ENCODE data around the gene DPH7.
"Not testable (repeated sequence)": the region's sequence is repeated elsewhere in the genome, so short reads cannot be mapped to it uniquely, and the experiment has no call there.

DPH7 gene

DNA sequence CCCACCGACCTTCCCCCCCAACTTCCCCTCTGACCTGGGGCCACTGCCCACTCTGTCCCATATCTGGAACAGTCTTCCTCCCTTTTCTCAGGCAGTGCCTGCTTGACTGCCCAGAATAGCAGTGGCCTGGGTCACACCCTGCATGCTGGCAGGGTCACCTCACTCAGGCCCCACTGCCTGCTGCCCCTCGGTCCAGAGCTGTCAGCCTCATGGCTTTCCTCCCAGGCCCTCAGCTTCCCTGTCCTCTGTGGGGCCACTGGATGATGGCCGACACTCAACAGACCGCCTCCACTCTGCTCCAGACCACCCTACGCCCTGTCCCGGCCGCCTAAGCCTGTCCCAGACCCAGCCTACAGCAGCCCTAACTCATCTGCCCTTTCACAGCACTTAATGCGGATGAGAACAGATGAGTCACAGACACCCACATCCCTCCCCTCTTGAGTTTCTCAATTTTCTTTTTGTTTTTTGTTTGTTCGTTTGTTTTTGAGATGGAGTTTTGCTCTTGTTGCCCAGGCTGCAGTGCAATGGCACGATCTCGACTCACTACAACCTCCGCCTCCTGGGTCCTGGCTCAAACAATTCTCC lies 34.5 kb downstream of the DPH7 start:
- DNase-seq = no peak

DNA sequence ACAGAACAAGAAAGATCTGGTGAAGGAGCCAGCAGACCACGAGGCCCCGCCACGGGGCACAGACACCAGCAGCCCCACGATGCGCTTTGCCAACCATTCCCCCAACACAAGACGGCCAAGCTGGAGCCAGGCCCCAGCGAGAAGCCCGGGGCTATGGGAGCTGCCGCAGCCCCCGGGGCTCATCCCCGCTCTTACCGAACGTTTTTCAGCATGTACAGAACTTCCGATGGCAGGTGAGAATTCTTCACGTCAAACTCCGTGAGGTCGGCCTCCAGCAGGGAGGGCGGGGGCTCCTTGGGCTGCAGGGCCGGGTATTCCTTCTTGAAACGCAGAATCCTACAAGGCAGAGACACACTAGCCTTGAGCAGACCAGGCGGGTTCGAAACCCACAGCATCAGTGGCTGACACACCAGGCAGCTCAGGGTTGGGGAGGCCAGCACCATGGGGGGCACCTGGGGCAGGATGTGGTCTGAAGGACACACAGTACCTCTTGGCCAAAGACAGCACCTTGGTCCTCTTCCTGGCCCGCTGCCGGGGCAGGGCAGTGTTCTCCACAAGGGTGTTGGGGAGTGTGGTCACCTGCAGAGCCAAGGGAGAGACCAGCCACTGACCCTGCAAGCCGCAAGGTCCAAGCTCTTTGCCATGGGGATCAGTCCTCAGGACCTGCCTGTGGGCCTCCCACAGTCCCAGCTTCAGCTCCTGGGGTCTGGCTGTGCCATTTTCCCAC lies 35.3 kb downstream of the DPH7 start:
- DNase-seq = no peak

DNA sequence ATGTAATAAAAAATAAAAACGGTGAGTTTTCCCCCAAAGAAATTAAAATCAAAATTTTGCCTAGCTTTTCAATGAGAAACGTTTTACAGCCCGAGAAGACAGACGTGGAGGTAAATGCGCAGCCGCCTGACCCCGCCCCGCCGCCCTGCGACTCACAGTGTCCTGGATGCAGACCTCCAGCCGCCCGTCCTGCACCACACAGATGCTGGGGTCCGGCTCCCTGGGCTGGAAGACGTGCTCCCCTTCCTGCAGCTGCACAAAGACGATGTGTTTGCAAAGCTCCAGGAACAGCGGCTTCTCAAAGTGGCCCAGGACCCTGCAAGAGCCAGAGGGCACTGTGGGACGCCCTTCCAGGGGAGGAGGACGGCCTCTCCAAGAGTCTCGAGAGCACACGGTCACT lies 36.2 kb downstream of the DPH7 start:
- DNase-seq = no peak

DNA sequence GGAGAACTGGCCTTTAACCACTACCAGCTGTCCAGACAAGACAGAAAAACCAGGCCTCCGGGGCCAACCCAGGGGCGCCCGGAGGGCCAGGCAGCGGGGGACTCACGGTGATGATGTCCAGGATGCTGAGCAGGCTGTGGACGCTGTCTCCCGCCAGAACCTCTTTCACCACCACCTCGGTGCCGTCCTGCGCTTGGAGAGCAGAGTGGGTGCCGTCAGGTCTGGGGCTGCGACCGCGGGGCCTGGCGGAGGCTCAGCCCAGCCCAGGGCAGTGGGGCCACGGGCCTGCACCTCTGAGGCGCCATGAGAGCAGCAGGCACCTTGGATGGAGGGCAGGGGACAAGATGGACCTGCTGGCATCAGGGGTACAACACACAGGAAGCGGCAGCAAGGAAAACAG lies 38.2 kb downstream of the DPH7 start:
- DNase-seq = no peak

DNA sequence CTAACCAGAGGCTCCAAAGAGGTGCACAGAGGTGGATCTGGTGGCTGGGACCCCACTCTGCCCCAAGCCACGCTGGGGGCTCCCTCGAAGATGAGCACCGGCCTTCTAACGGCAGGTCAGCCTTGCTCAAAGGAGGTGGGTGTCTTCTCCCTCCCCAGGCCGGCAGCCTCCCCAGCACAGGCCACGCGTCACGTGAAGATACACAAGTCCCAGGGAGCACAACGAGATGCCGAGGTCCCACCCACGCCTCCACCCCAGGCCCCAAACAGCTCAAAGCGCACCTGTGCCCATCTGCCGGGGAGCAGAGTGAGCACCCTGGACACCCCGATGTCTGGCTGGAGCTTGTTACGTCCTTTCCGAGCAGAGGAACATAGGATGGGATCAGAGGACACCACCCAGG lies 40.7 kb downstream of the DPH7 start:
- no peak for DNase-seq

DNA sequence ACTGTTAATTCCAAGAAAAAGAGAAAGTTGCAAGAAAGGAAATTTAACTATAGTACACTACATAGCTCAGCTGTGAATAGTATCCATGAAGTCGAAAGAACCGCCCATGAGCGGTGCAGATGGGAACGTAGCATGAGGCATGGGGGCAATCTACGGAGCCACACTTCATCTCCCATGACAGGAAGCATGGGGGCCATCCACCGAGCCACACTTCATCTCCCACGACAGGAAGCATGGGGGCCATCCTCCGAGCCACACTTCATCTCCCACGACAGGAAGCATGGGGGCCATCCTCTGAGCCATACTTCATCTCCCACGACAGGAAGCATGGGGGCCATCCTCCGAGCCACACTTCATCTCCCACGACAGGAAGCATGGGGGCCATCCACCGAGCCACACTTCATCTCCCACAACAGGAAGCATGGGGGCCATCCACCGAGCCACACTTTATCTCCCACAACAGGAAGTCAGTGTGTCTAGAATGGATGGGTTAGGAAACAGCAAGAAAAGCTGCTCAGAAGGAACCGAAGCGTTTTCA lies 42.1 kb downstream of the DPH7 start:
- DNase-seq = not testable (repeated sequence)

DNA sequence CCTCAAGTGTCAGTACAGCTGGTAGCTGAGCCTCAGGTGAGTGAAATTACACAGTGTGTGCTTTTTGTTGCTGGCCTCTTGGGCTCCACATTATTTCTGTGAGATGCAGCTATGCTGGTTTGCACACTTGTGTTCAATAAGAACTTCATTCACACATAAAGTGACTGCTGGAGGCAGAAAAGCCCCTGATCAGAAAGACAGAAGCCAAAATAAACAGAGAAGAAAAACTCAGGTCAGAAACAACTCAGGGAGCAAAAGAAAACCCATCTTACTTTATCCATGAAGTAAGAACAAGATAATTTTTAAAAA lies 43.7 kb downstream of the DPH7 start:
- DNase-seq = no peak

DNA sequence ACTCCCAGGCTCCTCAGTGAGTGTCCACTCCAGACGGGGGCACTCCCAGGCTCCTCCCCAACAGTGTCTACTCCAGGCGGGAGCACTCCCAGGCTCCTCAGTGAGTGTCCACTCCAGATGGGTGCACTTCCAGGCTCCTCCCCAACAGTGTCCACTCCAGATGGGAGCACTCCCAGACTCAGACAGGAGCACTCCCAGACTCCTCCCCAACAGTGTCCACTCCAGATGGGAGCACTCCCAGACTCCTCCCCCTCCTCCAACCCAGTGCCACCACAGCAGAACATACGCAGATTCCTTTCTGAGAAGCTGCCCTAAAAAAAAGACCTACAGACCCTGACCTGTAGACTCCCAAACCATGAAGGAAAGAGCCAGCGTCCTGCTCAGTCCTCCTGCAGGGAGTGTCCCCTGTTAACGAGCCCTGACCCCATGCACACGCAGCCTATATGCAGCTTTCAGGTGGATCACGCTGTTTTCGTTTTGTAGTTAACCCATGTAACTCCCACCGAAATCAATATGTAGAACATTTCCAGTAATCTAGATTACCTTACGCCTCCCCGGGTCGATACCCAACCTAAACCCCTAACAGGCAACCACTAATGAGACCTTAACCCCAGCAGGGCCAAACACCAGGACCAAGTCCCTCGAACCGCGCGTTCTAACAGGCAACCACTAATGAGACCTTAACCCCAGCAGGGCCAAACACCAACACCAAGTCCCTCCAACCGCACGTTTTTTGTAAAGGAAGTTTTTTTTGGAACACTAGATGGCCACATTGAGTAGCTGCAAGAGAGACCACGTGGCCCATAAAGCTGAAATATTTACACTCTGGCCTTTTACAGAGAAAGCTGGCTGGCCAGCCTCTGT lies 44.2 kb downstream of the DPH7 start:
- no peak for DNase-seq

DNA sequence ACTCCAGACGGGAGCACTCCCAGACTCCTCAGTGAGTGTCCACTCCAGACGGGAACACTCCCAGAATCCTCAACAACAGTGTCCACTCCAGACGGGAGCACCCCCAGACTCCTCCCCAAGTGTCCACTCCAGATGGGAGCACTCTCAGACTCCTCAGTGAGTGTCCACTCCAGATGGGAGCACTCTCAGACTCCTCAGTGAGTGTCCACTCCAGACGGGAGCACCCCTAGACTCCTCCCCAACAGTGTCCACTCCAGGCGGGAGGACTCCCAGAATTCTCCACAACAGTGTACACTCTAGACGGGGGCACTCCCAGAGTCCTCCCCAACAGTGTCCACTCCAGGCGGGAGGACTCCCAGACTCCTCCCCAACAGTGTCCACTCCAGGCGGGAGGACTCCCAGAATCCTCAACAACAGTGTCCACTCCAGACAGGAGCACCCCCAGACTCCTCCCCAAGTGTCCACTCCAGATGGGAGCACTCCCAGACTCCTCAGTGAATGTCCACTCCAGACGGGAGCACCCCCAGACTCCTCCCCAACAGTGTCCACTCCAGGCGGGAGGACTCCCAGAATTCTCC lies 45.7 kb downstream of the DPH7 start:
- not testable (repeated sequence) for DNase-seq

DNA sequence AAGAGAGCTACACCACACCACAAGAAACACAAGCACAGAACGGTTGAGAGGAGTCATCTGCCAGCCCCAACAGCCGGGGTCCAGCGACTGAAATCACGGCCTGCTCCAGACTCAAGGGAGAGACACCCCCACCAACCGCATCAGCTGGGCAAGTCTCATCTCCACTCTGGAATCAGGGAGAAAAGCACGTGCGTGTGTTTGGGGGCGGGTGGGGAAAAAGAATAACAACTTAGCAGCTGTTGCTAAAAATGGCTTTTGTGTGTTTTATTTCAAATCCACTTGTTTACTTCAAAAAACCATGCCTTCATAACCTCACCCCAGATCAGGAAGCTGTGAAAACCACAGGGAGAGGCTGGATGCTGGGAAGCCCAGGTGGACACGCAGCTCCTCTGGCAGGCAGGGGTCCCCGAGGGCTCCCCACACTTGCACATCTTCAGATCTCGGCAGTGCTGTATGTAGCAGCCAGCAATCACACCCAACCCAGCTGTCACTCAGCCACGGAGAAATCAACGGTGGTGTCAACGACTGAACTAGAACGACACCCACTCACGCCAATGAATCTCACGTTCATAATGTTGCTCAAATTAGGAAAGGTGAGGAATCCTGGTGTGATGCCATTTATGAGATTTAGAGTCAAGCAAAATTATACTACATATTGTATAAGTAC lies 47.5 kb downstream of the DPH7 start:
- no peak for DNase-seq

DNA sequence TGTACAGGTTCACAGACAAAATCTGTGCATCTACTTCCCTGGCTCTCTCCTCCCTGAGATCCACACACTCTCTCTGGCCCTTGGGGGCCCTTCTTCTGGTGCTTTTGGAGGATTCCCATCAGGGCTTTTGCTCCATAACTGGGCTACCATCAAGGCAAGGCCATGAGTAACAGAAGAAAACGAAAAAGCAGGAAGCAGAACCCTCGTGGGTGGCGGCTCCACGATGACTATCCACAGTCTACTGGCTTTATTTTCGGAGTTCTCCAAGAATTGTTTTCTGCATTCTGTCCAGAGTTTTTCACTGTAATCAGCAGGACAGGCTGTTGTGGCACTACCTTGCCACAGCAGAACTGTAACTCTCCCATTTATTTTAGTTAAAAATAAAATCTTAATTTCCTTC lies 48.4 kb downstream of the DPH7 start:
- no peak for DNase-seq

DNA sequence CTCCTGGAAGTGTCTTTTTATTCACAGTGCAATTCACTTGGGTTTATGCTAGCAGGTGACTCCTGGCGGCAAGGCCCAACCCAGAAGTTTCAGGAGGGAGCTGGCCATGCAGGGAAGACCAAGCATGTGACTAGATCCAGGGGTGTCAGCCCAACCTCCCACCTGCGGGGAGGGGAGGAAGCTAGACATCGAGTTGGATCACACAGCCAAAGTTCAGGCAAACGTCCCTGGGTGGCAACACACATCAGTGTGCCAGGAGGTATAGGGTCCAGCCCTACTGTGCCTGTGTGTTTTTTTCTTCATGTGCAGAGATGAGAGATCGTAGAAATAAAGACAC lies 53.8 kb downstream of the DPH7 start:
- no peak for DNase-seq

DNA sequence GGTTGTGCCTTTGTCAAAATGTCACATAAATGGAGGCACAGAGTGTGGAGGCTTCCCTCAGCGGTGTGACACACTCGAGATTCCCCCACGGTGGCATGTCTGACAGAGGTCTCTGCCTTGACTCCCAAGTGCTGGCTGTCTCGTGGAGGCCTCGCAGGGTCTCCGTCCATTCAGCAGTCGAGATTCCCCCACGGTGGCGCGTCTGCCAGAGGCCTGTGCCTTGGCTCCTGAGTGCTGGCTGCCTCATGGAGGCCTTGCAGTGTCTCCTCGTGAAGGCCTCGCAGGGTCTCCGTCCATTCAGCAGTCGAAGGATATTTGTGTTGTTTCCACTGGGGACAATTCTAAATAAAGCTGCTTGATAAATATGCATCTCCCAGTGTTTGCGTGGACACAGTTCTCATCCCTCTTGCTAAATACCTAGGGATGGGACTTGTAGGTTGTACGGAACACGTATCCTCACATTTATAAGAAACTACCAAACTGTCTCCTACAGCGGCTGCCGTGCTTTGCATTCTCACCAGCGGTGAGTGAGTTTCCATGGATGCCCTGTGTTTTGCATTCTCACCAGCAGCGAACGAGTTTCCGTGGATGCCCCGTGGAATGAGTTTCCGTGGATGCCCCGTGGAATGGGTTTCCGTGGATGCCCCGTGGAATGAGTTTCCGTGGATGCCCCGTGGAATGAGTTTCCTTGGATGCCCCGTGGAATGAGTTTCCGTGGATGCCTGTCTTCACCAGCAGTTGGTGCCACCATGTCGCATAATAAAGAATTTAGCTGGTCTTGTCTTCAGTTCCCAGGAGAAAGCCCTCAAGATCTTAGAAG lies 54.4 kb downstream of the DPH7 start:
- DNase-seq = no peak

DNA sequence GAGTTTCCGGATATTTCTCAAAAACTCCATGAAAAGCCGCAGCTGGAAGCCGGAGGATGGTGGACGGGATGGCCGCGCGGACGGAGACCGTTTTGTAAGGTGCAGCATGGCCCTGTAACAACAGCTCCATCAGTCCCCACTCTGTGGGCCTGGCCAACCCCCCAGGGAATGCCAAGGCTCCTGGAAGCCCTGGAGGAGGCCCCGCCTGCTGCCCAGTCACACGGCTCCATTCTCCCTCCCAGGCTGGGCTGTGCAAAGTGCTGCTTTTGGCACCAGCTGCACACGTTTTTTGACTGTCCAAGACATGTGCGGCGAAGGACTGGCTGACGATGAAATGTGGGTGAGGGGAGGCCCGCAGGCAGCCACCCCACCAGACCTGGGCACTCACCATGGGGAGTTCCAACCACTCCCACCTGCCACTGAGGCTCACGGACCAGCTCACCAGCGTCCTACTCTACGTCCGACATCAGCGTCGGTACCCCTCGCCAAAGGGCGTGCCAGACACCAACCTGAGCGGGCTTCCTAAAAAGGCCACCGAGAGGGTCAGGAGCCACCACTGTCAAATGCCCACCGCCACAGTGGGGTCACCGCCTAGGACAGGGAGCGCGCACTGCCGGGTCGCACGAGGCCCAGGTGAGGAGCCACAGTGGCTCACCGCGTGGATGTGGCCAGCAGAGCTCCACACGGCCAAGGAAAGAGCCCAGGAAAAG lies 55.8 kb downstream of the DPH7 start:
- DNase-seq = no peak

DNA sequence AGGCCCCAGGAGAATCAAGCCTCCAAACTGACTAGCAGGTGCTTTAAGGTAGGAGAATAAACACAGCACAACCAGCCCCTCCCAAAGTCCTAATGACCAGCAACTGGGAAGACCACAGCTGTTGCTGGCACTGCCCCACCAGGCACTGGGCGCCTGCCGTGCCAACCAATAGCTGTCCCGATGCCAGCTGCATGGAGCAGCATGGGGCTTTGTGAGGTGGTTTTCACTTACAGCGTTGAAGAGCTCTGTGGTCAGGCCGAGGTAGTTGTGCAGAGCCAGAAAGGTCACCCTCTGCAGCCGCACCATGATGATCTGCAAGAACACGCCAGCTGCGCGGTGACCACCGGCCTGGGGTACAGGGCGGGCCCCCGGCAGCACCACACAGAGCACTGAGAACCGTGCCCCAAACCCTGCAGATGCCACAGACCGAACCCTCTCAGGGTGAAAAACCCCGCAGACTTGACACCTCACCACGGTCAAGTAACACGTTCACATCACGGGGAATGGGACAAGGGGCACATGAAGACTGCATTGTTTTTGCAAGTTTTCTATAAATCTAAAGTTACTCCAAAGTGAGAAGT lies 57.2 kb downstream of the DPH7 start:
- DNase-seq = no peak

DNA sequence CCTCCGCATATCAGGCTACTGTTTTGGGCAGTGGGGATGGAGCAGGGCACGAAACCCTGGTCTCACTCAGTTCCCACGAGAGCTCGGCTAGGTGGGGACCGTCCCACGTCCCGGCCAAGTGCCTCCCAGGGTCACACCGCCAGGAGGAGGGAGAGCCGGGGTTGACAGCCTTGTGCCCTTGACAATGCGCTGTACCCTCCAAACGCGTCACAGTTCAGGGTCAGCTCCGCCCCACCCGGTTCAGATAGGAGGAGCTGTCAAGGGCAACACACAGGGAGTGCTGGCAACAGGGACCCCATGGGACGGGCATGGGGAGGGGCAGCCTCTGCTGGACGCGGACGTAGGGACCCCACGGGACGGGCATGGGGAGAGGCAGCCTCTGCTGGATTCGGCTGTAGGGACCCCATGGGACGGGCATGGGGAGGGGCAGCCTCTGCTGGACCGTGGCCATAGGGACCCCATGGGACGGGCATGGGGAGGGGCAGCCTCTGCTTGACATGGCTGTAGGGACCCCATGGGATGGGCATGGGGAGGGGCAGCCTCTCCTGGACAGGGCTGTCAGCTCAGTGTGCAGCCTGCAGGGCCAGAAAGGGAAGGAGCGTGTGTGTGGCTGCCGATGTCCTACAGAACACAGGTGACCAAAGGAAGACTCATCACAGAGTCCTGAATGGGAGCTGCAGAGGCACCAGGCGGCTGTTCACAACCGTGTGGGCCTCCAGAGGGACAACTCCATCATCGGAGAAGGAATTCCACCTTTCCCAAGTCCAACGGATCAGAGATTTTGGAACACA lies 57.9 kb downstream of the DPH7 start:
- no peak for DNase-seq

DNA sequence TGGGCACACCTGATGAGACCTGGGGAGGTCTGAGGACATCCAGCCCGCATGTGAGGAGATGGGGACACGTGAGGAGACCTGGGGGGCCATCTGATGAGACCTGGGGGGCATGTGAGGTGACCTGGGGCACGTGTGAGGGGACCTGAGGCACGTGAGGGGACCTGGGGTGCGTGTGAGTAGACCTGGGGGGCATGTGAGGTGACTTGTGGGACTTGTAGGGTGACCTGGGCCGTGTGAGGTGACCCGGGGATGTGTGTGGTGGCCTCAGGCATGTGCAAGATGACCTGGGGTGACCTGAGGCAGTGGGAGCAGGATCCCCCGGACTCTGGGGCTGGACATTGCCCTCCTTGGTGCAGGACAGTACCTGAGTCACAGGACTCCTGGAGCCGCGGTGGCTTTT lies 59.2 kb downstream of the DPH7 start:
- no peak for DNase-seq

DNA sequence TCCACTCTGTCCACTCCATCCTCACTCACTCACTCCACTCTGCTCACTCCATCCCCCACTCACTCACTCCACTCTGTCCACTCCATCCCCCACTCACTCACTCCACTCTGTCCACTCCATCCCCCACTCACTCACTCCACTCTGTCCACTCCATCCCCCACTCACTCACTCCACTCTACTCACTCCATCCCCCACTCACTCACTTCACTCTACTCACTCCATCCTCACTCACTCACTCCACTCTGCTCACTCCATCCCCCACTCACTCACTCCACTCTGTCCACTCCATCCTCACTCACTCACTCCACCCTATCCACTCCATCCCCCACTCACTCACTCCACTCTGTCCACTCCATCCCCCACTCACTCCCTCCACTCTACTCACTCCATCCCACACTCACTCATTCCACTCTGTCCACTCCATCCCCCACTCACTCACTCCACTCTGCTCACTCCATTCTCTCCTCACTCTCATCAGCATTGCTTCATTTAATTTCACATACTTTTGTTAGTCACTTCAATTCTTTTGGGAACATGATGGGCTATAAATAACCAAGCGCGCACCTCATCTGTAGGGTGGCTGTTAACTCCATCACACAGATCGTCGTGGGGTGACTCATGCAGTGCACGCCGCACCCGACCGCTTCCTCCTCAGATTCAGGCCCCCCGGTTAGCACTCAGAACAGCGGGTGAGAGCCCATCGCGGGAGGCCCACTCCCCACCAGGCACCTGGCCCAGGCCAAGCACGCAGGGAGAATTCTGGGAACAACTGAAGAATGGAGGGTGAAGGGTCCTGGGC lies 59.9 kb downstream of the DPH7 start:
- DNase-seq = not testable (repeated sequence)

DNA sequence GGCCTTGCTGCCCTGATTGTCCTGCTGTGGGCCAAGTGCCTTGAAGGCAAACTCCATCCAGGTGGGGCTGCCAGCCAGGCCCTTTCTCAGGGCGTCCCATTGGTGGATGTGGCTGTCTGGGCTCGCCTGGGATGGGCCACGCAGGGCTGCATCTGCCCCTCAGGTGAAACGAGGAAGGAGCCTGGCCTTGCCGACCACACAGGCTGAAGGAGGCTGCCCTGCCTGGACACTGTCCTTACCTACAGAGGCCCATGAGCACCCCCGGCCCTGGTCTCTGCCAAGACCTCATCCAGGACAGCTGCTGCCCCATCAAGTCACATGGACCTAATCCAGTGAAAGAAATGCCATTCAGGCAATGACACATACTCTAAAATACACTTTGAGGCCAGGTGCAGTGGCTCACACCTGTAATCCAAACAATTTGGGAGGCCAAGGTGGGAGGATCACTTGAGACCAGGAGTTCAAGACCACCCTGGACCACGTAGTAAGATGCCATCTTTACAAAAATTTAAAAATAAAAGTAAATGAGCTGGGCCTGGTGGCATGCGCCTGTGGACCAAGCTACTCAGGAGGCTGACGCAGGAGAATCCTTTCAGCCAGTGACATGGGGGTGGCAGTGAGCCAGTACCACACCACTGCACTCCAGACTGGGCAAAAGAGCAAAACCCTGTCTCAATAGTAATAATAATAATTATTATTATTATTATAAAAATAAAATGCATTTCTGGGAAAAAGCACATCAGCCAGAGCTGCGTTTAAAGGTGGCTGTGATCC lies 62.4 kb downstream of the DPH7 start:
- no peak for DNase-seq

Data from activated effector memory CD4-positive, alpha-beta T cell treated with anti-CD3 and anti-CD28 coated beads, Interleukin-2, amount 50 U/mL, for 16 hours (primary cell).